NK-92 (cell line): ENCODE measurements around the gene ARL6IP4.
"Not testable (repeated sequence)": the region's sequence is repeated elsewhere in the genome, so short reads cannot be mapped to it uniquely, and the experiment has no call there.

Experiments used
- DNase-seq: peaks from one replicate; lab custom pipeline; 2025; ENCODE audit not compliant: unreplicated experiment; lab: John Stamatoyannopoulos, UW

ARL6IP4 gene

DNA sequence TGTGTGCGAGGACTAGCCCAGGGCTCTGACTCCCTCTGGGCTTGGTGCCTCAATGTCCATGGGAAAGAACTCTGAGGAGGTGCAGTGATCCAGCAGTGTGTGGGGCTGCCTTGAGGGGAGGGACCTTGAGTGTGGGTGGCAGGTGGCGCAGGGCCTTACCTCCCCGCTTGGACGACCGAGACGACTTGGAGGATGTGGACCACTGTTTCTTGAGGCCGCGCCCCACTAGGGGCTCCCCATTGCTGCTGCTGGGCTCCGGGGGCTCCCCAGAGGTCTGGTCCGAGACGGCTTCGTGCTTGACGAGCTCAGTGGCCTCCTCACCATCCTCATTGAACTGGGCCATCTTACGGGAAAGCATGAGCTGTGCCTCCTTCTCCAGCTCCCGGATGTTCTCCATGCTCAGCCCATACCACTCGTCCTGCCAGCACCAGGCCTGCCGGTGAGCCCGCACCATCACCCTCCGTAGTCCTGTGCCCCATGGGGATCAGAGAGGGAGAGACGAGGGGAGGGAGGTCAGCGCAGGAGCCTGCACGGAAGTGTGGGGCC lies 24.7 kb downstream of the ARL6IP4 start:
- no peak for DNase-seq

GRCh38 chr12:123006977-123007376 lies 26.5 kb downstream of the ARL6IP4 start:
- DNase-seq = no peak

DNA sequence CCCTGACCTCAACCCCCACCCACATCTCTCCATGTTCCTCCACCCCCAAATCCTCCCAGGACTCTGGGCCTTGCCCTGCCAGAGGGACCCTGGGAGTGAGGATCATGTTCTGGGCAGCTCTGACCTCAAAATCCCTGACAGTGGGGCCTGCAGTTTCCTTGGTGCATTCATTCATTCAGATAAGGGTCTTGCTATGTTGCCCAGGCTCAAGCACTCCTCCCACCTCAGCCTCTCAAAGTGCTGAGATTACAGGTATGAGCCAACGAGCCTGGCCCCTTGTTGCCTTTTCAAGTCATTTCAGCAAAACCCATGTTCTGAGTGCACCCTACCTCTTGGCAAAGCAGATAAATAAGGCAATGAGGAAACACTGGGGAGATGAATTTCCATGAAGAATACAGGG lies 29.6 kb downstream of the ARL6IP4 start:
- DNase-seq = no peak

- no peak for DNase-seq
These were observed 30.2 kb downstream of the ARL6IP4 start for GRCh38 chr12:123010681-123011080.

- DNase-seq = no peak
These were observed 31.2 kb downstream of the ARL6IP4 start for GRCh38 chr12:123011701-123012100.

DNA sequence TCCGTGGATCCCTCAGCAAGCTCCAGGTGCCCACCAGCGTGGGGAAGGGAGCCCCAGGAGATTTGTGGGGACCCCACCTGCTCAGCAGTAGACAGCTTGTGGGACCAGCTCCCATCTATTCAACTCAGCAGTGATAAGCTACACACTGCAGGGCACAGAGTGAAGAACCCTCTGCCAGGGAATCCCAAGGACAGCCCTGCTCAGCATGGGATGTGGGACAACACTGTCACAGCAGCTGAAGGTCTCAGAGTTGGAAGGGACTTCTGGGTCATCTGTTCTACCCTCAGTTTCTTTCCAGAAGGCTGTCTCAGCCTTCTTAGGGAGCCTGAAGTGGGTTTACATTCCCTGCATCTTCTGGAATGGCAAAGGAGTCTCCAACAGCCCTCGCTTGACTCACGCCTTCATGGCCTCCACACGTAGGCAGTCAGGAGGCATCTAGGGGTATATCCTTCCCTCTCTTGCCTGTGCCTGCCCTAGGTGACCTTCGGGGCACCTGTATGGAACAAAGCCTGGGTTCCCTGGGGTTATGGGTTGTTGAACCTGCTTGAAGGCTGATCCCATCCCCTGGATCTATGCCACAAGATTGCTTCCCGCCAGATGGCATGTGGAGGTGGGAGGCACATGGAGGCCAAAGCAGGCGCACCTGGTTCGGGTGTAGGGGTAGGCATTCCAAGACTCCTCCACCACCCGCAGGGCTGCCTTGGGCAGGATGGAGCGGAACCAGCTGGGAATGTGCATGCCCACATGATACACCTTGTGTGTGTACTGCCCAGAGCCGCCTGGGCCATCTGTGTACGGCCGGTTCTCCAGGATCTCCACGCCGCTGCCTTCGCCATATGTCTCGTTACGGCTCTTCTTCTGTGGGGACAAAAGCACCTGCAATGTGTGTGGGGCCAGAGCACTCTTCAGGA lies 33.0 kb downstream of the ARL6IP4 start:
- no peak for DNase-seq

- DNase-seq = not testable (repeated sequence)
These were observed 34.0 kb downstream of the ARL6IP4 start for GRCh38 chr12:123014473-123014872.

GRCh38 chr12:123017753-123018152 lies 37.3 kb downstream of the ARL6IP4 start:
- no peak for DNase-seq

GRCh38 chr12:123019841-123020138 lies 39.3 kb downstream of the ARL6IP4 start:
- no peak for DNase-seq

DNA sequence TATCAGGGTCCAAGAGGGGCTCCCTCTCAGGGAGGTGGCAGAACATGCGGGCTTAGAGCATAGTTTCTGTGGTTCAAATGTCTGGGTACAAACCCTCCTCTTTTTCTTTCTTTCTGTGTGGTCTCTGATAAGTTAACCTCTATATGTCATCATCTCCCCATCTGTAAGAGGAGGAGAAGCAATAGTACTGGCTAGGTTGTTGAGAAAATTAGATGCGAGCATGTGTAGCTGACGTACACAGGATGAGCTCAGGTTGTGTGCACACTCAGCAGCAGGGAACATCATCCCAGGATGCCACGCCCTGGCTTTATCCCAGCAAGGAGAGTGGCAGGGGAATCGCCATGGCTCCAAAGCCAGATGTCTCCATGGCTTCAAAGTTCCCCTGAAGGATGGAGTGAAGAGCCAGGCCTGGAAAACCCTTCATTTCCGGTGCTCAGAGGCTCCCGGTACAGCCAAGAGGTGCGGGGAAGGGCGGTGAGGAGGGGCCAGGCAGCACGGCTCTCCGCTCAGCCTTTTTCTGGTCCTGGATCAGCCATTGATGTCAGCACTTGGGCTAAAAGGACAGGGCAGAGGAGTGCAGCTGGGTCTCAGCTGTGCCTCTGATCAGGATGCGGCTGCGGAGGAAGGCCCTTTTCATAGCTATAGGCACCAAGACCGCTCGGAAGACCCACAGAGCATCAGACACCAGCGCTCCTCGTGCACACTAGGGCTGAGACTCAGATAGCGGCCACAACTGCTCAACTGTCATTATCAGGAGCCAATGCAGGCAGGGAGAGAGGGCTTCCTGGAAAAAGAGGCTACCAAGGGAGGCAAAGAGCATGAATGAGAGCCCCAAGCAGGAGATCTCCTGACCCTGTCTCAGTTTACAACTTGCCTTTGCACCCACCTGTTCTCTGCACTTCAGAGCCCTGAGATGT lies 41.5 kb downstream of the ARL6IP4 start:
- no peak for DNase-seq

DNA sequence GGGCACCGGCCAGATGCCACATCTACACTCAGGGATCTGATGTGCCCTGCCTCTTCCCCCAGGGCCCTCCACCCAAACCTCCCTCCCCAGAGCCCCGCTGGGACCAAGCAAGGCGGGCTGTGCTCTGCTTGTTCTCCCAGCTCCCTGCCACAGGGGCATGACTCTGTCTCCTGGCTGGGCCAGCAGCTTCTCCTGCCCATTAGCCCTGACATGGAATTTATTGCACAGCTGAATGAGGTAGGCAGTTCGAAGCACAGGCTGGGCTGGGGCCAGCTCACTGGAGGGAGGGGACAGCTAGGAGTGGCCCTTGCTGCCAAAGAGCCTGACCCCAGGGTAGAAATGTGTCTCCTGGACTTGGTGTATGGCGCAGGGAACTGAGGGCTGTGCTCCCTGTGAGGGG lies 42.4 kb downstream of the ARL6IP4 start:
- DNase-seq = no peak

- no peak for DNase-seq
These were observed 44.4 kb downstream of the ARL6IP4 start for GRCh38 chr12:123024819-123025391.

- DNase-seq = no peak
These were observed 45.8 kb downstream of the ARL6IP4 start for GRCh38 chr12:123026094-123026853.

DNA sequence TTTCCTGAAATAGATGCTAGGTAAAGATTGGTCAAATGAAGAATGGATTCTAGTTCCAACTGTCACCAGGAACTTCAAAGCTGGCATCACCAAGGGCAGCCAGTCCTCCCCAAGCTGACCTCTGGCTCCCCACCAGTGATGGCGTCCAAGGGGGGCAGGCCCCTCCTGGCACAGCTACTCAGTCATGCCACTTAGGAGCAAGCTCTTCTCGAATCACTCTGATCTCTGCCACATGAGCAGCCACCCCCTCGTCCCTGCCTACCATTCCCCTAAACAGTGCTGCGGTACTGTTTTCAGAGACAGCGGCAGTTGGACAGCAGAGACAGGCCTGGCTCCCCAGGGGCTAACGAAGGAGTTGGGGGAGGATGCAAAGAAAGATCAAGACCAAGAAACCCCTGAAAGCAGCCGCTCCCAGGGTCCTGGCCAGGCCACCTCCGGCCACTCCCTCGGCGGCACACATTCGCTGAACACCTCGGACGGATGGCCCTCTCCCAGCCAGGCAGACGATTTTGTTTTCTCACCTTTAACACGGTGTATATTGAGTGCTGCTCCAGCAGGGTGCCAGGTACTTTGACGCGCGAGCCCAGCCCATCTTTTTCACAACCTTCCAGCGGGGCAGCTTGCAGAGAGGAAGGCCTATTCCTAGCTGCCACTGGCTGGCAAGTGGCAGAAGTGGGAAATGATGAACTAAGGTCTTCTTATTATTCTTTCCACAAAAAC lies 47.4 kb downstream of the ARL6IP4 start:
- no peak for DNase-seq

DNA sequence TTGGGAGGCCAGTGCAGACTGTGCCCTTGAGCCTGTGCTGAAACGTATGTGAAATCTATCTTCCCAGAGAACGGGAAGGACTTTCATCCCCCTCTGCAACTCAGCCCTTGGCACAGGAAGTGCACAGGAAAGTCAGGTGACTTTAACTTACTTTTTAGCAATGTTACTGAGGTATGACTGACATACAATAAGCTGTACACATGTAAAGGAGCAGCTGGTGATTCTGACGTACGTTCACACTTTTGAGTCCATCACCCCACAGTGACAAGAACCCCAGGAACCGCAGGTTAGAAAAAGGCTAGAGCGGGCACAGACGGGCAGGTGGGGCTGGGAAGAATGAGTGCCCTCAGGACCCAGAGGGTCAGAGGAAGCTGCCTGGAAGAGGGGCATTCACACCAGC lies 48.0 kb downstream of the ARL6IP4 start:
- no peak for DNase-seq

DNA sequence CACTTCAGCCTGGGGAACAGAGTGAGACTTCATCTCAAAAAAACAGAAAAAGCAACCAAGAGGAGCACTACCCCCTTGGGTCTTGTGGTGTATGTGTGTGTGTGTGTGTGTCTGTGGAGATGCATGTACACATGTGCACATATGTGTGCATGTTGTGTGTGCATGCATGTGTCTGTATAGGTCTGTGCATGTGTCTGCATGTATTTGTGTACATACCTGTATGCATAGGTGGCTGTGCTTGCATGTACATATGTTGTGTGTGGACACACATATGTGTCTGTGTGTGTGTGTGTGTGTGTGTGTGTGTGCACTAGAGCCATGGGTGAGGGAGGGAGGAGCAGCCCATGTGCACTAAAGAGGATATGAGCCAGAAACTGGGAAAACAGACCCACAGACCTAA lies 49.1 kb downstream of the ARL6IP4 start:
- DNase-seq = no peak

- DNase-seq = no peak
These were observed 50.2 kb downstream of the ARL6IP4 start for GRCh38 chr12:123030686-123031085.

- DNase-seq = no peak
These were observed 50.8 kb downstream of the ARL6IP4 start for GRCh38 chr12:123031171-123031845.
